Measurements from ENCODE around the gene ABHD16A. TPM values are rescaled to one million over a fixed set of nuclear protein-coding genes. Genes with fewer than 3 reads are reported as not detected.

ABHD16A gene
- total and polyA plus RNA-seq, 2 of the 13 experiments (the other 11 are each of a cell fraction or from before 2014, with no cell fraction given): 43.5 to 45.4 TPM

DNA sequence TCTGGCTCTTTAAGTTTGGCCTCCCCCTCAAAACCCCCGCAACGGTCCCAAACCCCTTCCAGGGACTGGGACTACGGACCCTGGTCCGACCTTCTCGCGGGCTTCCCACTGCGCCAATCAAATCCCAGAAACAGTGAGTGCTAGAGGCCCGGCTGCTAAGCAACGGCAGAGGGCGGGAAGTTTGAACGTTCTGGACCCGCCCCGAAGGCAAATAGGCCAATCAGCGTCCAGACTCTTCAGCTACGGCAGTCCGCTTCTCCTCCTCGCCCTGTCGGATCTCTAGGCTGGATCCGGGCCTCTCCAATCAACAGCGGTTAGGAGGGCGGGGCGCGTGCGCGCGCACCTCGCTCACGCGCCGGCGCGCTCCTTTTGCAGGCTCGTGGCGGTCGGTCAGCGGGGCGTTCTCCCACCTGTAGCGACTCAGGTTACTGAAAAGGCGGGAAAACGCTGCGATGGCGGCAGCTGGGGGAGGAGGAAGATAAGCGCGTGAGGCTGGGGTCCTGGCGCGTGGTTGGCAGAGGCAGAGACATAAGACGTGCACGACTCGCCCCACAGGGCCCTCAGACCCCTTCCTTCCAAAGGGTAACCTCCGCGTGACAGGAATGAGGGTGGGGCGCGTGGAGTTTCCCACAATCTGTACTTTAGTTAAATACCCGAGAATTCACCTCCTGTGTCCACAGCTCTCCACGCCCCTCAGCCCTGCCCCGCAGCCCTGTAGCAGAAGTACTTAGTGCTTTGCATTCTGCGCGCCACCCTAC is 36.7 kb upstream of the ABHD16A start, which contains the start of gene MSH5 (continued):
- TF ChIP-seq ZBTB7A (CRISPR knock-in tag; IDR thresholded peaks at IDR 0.05): peak; percentile 93; the same call in 1 of the 2 replicates
- TF ChIP-seq RAD21 (CRISPR knock-in tag; IDR thresholded peaks at IDR 0.05): peak; percentile 51
- TF ChIP-seq JUND (CRISPR knock-in tag; IDR thresholded peaks at IDR 0.05): no peak
- TF ChIP-seq ZFYVE20 (CRISPR knock-in tag; IDR thresholded peaks at IDR 0.05; ENCODE audit: borderline replicate concordance, low read depth): peak; percentile 95
- TF ChIP-seq KAT7 (CRISPR knock-in tag; IDR thresholded peaks at IDR 0.05; ENCODE audit: borderline replicate concordance): peak; percentile 70; the same call in 1 of the 2 replicates
- TF ChIP-seq ZNF766 (CRISPR knock-in tag; IDR thresholded peaks at IDR 0.05; ENCODE audit: borderline replicate concordance): peak; percentile 93; the same call in 1 of the 2 replicates
- TF ChIP-seq, protein P1, sequence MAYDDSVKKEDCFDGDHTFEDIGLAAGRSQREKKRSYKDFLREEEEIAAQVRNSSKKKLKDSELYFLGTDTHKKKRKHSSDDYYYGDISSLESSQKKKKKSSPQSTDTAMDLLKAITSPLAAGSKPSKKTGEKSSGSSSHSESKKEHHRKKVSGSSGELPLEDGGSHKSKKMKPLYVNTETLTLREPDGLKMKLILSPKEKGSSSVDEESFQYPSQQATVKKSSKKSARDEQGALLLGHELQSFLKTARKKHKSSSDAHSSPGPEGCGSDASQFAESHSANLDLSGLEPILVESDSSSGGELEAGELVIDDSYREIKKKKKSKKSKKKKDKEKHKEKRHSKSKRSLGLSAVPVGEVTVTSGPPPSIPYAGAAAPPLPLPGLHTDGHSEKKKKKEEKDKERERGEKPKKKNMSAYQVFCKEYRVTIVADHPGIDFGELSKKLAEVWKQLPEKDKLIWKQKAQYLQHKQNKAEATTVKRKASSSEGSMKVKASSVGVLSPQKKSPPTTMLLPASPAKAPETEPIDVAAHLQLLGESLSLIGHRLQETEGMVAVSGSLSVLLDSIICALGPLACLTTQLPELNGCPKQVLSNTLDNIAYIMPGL (CRISPR knock-in tag; IDR thresholded peaks at IDR 0.05; ENCODE audit: borderline replicate concordance in 1 of 2, low read depth in 1 of 2): peak; percentile 42 to 74; a peak in 2 of 4 replicates
- peak; percentile 97 for TF ChIP-seq ZNF773 (CRISPR knock-in tag; IDR thresholded peaks at IDR 0.05; ENCODE audit: borderline replicate concordance)
- TF ChIP-seq, protein P2, sequence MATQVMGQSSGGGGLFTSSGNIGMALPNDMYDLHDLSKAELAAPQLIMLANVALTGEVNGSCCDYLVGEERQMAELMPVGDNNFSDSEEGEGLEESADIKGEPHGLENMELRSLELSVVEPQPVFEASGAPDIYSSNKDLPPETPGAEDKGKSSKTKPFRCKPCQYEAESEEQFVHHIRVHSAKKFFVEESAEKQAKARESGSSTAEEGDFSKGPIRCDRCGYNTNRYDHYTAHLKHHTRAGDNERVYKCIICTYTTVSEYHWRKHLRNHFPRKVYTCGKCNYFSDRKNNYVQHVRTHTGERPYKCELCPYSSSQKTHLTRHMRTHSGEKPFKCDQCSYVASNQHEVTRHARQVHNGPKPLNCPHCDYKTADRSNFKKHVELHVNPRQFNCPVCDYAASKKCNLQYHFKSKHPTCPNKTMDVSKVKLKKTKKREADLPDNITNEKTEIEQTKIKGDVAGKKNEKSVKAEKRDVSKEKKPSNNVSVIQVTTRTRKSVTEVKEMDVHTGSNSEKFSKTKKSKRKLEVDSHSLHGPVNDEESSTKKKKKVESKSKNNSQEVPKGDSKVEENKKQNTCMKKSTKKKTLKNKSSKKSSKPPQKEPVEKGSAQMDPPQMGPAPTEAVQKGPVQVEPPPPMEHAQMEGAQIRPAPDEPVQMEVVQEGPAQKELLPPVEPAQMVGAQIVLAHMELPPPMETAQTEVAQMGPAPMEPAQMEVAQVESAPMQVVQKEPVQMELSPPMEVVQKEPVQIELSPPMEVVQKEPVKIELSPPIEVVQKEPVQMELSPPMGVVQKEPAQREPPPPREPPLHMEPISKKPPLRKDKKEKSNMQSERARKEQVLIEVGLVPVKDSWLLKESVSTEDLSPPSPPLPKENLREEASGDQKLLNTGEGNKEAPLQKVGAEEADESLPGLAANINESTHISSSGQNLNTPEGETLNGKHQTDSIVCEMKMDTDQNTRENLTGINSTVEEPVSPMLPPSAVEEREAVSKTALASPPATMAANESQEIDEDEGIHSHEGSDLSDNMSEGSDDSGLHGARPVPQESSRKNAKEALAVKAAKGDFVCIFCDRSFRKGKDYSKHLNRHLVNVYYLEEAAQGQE (IDR thresholded peaks at IDR 0.05; ENCODE audit: borderline replicate concordance in 1 of 2, low read depth in 1 of 2, low read length in 2 of 2): peak in 1 of 2 experiments; percentile 14; a peak in 1 of 4 replicates
- TF ChIP-seq ZKSCAN5 (CRISPR knock-in tag; IDR thresholded peaks at IDR 0.05): no peak; the same call in 1 of the 2 replicates
- TF ChIP-seq SRSF1 (optimal IDR thresholded peaks at IDR 0.05; ENCODE audit: low read depth, low read length): no peak
- TF ChIP-seq, protein P3, sequence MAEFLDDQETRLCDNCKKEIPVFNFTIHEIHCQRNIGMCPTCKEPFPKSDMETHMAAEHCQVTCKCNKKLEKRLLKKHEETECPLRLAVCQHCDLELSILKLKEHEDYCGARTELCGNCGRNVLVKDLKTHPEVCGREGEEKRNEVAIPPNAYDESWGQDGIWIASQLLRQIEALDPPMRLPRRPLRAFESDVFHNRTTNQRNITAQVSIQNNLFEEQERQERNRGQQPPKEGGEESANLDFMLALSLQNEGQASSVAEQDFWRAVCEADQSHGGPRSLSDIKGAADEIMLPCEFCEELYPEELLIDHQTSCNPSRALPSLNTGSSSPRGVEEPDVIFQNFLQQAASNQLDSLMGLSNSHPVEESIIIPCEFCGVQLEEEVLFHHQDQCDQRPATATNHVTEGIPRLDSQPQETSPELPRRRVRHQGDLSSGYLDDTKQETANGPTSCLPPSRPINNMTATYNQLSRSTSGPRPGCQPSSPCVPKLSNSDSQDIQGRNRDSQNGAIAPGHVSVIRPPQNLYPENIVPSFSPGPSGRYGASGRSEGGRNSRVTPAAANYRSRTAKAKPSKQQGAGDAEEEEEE (CRISPR knock-in tag; IDR thresholded peaks at IDR 0.05; ENCODE audit: borderline replicate concordance): no peak
- peak; percentile 87 for TF ChIP-seq DR1 (CRISPR knock-in tag; IDR thresholded peaks at IDR 0.05)
- TF ChIP-seq ATM (IDR thresholded peaks at IDR 0.05; ENCODE audit: borderline replicate concordance): no peak
- TF ChIP-seq ZMYM4 (CRISPR knock-in tag; IDR thresholded peaks at IDR 0.05): peak; percentile 96
- TF ChIP-seq, protein P4, sequence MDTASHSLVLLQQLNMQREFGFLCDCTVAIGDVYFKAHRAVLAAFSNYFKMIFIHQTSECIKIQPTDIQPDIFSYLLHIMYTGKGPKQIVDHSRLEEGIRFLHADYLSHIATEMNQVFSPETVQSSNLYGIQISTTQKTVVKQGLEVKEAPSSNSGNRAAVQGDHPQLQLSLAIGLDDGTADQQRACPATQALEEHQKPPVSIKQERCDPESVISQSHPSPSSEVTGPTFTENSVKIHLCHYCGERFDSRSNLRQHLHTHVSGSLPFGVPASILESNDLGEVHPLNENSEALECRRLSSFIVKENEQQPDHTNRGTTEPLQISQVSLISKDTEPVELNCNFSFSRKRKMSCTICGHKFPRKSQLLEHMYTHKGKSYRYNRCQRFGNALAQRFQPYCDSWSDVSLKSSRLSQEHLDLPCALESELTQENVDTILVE (CRISPR knock-in tag; IDR thresholded peaks at IDR 0.05): peak; percentile 77
- TF ChIP-seq PAF1 (CRISPR knock-in tag; IDR thresholded peaks at IDR 0.05): no peak
- TF ChIP-seq ZNF570 (CRISPR knock-in tag; IDR thresholded peaks at IDR 0.05; ENCODE audit: borderline replicate concordance): peak; percentile 98
- TF ChIP-seq, protein P5, sequence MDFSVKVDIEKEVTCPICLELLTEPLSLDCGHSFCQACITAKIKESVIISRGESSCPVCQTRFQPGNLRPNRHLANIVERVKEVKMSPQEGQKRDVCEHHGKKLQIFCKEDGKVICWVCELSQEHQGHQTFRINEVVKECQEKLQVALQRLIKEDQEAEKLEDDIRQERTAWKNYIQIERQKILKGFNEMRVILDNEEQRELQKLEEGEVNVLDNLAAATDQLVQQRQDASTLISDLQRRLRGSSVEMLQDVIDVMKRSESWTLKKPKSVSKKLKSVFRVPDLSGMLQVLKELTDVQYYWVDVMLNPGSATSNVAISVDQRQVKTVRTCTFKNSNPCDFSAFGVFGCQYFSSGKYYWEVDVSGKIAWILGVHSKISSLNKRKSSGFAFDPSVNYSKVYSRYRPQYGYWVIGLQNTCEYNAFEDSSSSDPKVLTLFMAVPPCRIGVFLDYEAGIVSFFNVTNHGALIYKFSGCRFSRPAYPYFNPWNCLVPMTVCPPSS (IDR thresholded peaks at IDR 0.05): no peak
